AG09309 (cell line): ENCODE measurements around the gene YIF1A.
A peak's percentile ranks its signal among the peaks of the same experiment; 100 is the strongest.

Experiments used
- DNase-seq: peaks from one replicate; pipeline ENCODE4 v3.0.0-alpha.2; 2010; ENCODE audit warnings: low read depth
- H3K4me3 ChIP-seq: 2 replicates; pipeline ENCODE4 v1.5.1; 2011; ENCODE audit warnings: mild to moderate bottlenecking, low read depth, low read length, moderate library complexity; ENCODE audit not compliant: control insufficient read depth
- TF ChIP-seq, protein P1 (sequence below): IDR thresholded peaks from 2 replicates; pipeline ENCODE4 v1.5.1; 2011; ENCODE audit warnings: mild to moderate bottlenecking, low read depth, low read length, inconsistent platforms; ENCODE audit not compliant: insufficient read depth, control insufficient read depth; ENCODE audit errors: missing control alignments

The YIF1A gene

DNA sequence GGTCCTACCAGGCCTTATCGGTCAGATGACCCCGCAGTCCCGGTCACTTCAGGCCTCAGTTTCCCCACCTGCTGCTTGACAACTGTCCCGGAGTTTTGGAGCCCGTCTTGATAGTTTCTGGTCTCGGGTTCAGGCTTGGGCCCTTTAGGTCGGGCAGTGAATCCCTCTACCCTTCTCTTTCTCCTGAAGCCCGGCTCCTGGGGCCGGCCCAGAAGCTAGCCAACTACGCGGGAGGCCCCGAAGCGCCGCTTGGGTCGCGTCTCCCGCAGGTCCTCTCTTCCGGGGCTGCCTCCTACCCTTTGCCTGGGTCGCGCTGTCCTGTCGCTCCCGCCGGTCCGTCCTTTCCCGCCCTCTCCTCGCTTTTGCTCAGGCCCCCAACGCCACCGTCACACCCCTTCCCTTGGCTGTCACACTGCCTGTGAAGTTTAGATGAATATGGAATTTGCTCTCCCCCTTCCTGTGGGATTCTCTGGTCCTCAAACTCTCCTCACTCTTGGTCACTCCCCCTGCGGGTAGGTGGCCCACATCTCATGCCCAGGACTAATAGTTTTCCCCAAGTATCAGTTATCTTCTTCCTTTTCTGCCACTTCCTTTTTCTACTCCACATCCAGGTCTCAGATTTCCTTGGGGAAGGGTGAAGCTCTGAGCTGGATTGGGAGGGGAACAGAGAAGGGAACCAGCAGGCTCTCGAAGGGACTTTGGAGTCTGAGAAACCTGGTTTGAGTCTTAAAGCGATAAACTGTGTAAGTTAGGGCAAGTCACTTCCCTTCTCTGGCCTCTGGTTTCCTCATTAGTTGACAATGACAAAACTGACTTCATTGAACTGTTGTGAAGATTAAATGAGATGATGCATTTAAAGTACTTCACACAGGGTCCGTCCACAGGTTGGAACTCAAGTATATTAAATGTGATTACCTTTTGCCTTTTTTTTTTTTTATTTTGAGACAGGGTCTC, 19.7 kb downstream of the YIF1A start:
- TF ChIP-seq, protein P1, sequence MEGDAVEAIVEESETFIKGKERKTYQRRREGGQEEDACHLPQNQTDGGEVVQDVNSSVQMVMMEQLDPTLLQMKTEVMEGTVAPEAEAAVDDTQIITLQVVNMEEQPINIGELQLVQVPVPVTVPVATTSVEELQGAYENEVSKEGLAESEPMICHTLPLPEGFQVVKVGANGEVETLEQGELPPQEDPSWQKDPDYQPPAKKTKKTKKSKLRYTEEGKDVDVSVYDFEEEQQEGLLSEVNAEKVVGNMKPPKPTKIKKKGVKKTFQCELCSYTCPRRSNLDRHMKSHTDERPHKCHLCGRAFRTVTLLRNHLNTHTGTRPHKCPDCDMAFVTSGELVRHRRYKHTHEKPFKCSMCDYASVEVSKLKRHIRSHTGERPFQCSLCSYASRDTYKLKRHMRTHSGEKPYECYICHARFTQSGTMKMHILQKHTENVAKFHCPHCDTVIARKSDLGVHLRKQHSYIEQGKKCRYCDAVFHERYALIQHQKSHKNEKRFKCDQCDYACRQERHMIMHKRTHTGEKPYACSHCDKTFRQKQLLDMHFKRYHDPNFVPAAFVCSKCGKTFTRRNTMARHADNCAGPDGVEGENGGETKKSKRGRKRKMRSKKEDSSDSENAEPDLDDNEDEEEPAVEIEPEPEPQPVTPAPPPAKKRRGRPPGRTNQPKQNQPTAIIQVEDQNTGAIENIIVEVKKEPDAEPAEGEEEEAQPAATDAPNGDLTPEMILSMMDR = peak; percentile 28
- H3K4me3 ChIP-seq = peak overlapping the region; percentile 88
- no peak for DNase-seq

DNA sequence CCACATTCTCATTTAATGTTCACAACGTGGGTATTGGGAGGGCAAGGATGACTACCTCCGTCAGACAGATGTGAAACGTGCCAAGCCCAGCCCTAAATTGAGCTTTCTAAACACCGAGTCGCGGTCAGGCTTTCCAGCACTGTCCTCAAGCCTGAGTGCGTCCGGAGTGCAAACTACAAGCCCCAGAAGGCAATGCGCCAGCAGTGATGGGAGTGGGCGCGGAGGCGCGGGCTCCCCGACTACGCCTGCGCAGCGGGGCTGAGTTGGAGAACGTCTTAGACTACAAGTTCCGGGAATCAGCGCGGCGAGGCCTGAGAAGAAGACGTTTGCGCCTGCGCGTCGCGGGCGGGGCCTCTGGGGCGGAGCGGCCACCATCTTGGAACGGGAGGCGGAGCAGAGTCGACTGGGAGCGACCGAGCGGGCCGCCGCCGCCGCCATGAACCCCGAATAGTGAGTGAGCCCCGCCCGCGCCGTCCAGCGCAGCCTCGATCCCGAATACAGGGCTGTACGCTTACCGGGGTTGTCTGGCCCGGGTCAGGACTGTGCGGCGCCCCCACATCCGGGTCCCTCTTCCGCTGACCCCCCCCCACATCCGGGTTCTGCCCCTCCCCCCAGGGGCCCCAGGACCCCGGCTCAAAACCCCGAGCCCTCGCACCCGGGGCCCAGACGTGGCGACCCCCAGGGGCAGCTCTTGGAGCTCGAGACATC, 20.5 kb downstream of the YIF1A start, which contains the start of gene RAB1B:
TSS of gene RAB1B (plus strand) at position 396 of the 708 bp plus-strand sequence. CDS start at position 437, 41 bp downstream.
- DNase-seq = peak; percentile 96
- TF ChIP-seq, protein P1 = no peak
- peak within 1 kb of the TSS; percentile 88 for H3K4me3 ChIP-seq

DNA sequence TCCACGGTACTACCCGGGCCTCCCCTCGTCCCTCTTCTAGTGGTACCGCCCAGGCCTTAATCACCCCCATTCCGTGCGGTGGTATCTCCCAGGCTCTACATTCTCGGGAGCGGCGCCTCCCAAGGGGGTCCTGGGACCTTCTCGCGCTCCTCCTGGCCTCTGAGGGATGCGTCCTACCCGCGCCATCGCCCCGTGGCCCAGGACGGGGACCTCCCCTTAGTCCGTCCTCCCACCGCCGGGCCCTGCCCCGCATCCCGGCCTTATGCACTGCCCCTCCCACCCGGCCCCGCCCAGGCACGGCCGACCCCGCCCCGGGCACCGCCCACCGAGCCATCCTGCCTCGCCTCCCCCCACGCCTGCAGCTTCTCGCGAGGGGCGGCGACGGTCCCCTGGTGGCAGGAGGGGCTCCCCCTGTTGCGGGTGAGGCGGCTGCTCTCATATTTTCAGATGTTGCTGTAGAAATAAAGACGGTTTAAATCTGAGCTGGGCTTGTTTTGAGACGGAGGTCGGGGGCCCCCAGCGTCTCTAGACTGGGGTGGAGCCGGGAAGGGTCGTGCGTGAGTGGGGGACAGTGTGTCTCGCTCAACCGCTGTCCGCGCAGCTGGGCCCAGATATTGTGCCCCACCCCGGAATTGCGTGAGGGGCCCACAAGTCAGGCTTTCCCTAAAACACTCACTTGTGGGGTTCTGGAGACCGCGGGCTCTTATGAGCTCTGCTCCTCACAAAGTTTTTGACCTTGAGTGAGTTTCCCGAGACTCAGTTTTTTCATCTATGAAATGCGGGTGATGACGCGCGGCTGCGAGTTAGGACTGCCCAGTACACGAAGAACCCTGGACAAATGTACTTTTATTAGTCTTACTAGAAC, 21.3 kb downstream of the YIF1A start:
- peak overlapping the region; percentile 67 for H3K4me3 ChIP-seq
- TF ChIP-seq, protein P1 = no peak
- no peak for DNase-seq

DNA sequence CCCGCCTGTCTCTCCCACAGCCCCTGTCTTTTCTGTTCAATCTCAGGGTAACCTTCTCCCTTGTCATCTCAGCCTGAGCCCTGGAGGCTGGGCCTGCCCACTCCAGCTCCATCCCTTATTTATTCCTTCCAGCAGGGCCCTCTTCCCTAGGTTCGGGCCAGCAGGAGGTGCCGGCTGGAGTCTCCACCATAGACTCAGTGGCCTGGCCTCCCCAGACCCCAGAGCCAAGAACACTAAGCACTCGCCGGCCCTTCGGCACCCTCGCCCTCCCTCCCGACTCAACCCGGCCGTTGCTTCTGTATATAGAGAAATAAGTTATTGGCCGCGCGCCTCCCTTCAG, 21.9 kb downstream of the YIF1A start:
- TF ChIP-seq, protein P1 = no peak
- no peak for DNase-seq
- H3K4me3 ChIP-seq = peak overlapping the region; percentile 67

DNA sequence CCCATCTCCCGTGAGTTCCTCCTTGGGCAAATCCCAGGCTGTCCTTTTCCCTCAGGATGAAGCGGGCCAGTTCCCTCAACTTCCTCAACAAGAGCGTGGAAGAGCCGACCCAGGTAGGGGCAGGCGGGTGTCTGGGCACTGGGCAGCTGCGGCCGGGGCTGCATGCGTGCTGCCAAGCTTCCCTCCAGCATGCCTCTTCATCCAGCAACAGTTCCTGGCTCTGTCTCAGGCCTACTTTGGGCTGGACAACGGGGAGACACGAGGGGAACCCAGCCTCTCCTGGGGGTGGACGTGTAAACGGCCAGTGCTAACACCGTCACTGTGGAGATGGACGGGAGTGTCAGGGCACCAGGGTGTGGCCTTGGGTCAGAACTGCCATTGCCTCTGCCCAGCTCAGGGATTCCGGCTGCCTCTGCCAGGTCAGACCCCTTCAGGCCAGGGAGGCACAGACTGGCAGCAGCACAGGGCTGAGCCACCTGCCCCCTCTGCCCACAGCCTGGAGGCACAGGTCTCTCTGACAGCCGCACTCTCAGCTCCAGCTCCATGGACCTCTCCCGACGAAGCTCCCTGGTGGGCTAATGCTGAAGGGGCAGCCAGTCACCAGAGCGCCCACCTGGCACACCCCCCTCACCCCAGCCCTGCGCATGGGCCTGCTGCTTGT, 22.4 kb downstream of the YIF1A start:
- no peak for DNase-seq
- peak overlapping the region; percentile 67; the same call in 1 of the 2 replicates for H3K4me3 ChIP-seq
- TF ChIP-seq, protein P1 = no peak
